ENCODE data around the gene OR5B12.

DNA sequence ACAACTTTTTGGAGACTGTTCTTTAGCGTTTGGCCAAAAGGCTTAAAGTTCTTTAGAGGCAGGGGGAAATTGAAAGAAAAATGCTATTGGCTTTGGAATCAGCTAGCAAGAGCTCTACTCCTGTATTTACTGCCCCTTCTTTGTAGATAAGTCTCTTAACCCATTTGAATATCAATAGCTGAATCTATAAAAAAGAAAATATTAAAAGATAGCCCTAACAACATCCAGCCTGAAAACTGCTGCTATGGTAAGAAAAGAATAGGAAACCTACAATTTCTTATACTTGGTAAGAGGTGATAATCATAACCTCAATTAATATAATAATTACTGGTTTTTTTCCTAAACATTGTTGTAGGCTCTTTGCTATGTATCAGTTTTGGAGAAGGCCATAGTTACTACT lies at the start of gene OR5B12:
- TF ChIP-seq POLR2AphosphoS5 (IDR thresholded peaks at IDR 0.05; ENCODE audit: low read depth, low read length) (no peak), FOXJ3 (CRISPR knock-in tag; IDR thresholded peaks at IDR 0.05) (no peak), RFX5 (IDR thresholded peaks at IDR 0.05; ENCODE audit: low read length) (no peak), TAF1 (IDR thresholded peaks at IDR 0.05; ENCODE audit: borderline replicate concordance, low read depth, low read length) (no peak), RAD21 (IDR thresholded peaks at IDR 0.05; ENCODE audit: low read length) (no peak), SMC3 (IDR thresholded peaks at IDR 0.05; ENCODE audit: low read depth, low read length) (no peak)
- TF ChIP-seq, protein P1, sequence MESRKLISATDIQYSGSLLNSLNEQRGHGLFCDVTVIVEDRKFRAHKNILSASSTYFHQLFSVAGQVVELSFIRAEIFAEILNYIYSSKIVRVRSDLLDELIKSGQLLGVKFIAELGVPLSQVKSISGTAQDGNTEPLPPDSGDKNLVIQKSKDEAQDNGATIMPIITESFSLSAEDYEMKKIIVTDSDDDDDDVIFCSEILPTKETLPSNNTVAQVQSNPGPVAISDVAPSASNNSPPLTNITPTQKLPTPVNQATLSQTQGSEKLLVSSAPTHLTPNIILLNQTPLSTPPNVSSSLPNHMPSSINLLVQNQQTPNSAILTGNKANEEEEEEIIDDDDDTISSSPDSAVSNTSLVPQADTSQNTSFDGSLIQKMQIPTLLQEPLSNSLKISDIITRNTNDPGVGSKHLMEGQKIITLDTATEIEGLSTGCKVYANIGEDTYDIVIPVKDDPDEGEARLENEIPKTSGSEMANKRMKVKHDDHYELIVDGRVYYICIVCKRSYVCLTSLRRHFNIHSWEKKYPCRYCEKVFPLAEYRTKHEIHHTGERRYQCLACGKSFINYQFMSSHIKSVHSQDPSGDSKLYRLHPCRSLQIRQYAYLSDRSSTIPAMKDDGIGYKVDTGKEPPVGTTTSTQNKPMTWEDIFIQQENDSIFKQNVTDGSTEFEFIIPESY (IDR thresholded peaks at IDR 0.05; ENCODE audit: borderline replicate concordance, low read depth), result no peak
- TF ChIP-seq, protein P2, sequence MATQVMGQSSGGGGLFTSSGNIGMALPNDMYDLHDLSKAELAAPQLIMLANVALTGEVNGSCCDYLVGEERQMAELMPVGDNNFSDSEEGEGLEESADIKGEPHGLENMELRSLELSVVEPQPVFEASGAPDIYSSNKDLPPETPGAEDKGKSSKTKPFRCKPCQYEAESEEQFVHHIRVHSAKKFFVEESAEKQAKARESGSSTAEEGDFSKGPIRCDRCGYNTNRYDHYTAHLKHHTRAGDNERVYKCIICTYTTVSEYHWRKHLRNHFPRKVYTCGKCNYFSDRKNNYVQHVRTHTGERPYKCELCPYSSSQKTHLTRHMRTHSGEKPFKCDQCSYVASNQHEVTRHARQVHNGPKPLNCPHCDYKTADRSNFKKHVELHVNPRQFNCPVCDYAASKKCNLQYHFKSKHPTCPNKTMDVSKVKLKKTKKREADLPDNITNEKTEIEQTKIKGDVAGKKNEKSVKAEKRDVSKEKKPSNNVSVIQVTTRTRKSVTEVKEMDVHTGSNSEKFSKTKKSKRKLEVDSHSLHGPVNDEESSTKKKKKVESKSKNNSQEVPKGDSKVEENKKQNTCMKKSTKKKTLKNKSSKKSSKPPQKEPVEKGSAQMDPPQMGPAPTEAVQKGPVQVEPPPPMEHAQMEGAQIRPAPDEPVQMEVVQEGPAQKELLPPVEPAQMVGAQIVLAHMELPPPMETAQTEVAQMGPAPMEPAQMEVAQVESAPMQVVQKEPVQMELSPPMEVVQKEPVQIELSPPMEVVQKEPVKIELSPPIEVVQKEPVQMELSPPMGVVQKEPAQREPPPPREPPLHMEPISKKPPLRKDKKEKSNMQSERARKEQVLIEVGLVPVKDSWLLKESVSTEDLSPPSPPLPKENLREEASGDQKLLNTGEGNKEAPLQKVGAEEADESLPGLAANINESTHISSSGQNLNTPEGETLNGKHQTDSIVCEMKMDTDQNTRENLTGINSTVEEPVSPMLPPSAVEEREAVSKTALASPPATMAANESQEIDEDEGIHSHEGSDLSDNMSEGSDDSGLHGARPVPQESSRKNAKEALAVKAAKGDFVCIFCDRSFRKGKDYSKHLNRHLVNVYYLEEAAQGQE (IDR thresholded peaks at IDR 0.05; ENCODE audit: low read depth, low read length), result no peak
- TF ChIP-seq, protein P3, sequence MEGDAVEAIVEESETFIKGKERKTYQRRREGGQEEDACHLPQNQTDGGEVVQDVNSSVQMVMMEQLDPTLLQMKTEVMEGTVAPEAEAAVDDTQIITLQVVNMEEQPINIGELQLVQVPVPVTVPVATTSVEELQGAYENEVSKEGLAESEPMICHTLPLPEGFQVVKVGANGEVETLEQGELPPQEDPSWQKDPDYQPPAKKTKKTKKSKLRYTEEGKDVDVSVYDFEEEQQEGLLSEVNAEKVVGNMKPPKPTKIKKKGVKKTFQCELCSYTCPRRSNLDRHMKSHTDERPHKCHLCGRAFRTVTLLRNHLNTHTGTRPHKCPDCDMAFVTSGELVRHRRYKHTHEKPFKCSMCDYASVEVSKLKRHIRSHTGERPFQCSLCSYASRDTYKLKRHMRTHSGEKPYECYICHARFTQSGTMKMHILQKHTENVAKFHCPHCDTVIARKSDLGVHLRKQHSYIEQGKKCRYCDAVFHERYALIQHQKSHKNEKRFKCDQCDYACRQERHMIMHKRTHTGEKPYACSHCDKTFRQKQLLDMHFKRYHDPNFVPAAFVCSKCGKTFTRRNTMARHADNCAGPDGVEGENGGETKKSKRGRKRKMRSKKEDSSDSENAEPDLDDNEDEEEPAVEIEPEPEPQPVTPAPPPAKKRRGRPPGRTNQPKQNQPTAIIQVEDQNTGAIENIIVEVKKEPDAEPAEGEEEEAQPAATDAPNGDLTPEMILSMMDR (IDR thresholded peaks at IDR 0.05), result no peak
- TF ChIP-seq, protein P4, sequence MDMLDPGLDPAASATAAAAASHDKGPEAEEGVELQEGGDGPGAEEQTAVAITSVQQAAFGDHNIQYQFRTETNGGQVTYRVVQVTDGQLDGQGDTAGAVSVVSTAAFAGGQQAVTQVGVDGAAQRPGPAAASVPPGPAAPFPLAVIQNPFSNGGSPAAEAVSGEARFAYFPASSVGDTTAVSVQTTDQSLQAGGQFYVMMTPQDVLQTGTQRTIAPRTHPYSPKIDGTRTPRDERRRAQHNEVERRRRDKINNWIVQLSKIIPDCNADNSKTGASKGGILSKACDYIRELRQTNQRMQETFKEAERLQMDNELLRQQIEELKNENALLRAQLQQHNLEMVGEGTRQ (IDR thresholded peaks at IDR 0.05; ENCODE audit: borderline replicate concordance, low read depth, low read length), result no peak
- TF ChIP-seq, protein P5, sequence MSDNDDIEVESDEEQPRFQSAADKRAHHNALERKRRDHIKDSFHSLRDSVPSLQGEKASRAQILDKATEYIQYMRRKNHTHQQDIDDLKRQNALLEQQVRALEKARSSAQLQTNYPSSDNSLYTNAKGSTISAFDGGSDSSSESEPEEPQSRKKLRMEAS (IDR thresholded peaks at IDR 0.05; ENCODE audit: low read depth), result no peak
